HG03159 (cell line): Measurements from ENCODE around the gene ADH4.
"Not testable (repeated sequence)": the region's sequence is repeated elsewhere in the genome, so short reads cannot be mapped to it uniquely, and the experiment has no call there.

Experiments
- ATAC-seq: cut with Tn5 transposase; IDR thresholded peaks from one replicate; pipeline ENCODE4 v1.9.1; 2021; ENCODE audit warnings: mild to moderate bottlenecking, moderate library complexity; ENCODE audit not compliant: unreplicated experiment

The ADH4 gene

GRCh38 chr4:99144070-99144469 is at the start of gene ADH4:
Gene ADH4, minus strand, starts transcription at chr4:99144297. Its CDS starts 75 bp downstream, at chr4:99144222.
- no peak for ATAC-seq

- no peak for ATAC-seq
Observed at GRCh38 chr4:99190336-99190735, 46.2 kb upstream of the ADH4 start.

GRCh38 chr4:99189900-99190299 is 45.8 kb upstream of the ADH4 start:
- not testable (repeated sequence) for ATAC-seq

GRCh38 chr4:99186029-99186428 is 41.9 kb upstream of the ADH4 start:
- no peak for ATAC-seq

- no peak for ATAC-seq
Observed at GRCh38 chr4:99185581-99185980, 41.5 kb upstream of the ADH4 start.

GRCh38 chr4:99180382-99181070 is 36.4 kb upstream of the ADH4 start:
- no peak for ATAC-seq

GRCh38 chr4:99179626-99180025 is 35.5 kb upstream of the ADH4 start:
- no peak for ATAC-seq

GRCh38 chr4:99179178-99179577 is 35.1 kb upstream of the ADH4 start:
- no peak for ATAC-seq

GRCh38 chr4:99166544-99166943 is 22.4 kb upstream of the ADH4 start:
- no peak for ATAC-seq

GRCh38 chr4:99165978-99166377 is 21.9 kb upstream of the ADH4 start:
- ATAC-seq, result no peak

- no peak for ATAC-seq
Observed at GRCh38 chr4:99161373-99162099, 17.4 kb upstream of the ADH4 start.

- ATAC-seq, result no peak
Observed at GRCh38 chr4:99159699-99160098, 15.6 kb upstream of the ADH4 start.

GRCh38 chr4:99157478-99157935 is 13.4 kb upstream of the ADH4 start:
- no peak for ATAC-seq

GRCh38 chr4:99156992-99157391 is 12.9 kb upstream of the ADH4 start:
- no peak for ATAC-seq

GRCh38 chr4:99154658-99155342 is 10.7 kb upstream of the ADH4 start:
- ATAC-seq, result no peak

- no peak for ATAC-seq
Observed at GRCh38 chr4:99151995-99152394, 7.9 kb upstream of the ADH4 start.

- no peak for ATAC-seq
Observed at GRCh38 chr4:99151452-99151851, 7.4 kb upstream of the ADH4 start.

- no peak for ATAC-seq
Observed at GRCh38 chr4:99149426-99150019, 5.4 kb upstream of the ADH4 start.

- ATAC-seq, result no peak
Observed at GRCh38 chr4:99148550-99148949, 4.5 kb upstream of the ADH4 start.

- no peak for ATAC-seq
Observed at GRCh38 chr4:99144587-99144986, 490 bp upstream of the ADH4 start.

- no peak for ATAC-seq
Observed at GRCh38 chr4:99136329-99136728, 7.8 kb downstream of the ADH4 start.
